HG02588 (cell line): ENCODE data around the gene THSD7A.

ENCODE experiments used
- ATAC-seq: cut with Tn5 transposase; IDR thresholded peaks from one replicate; pipeline ENCODE4 v1.9.1; 2021; ENCODE audit warnings: mild to moderate bottlenecking, moderate library complexity; ENCODE audit not compliant: unreplicated experiment

Gene THSD7A

GRCh38 chr7:11428877-11429581 lies 403.0 kb downstream of the THSD7A start:
- no peak for ATAC-seq

DNA sequence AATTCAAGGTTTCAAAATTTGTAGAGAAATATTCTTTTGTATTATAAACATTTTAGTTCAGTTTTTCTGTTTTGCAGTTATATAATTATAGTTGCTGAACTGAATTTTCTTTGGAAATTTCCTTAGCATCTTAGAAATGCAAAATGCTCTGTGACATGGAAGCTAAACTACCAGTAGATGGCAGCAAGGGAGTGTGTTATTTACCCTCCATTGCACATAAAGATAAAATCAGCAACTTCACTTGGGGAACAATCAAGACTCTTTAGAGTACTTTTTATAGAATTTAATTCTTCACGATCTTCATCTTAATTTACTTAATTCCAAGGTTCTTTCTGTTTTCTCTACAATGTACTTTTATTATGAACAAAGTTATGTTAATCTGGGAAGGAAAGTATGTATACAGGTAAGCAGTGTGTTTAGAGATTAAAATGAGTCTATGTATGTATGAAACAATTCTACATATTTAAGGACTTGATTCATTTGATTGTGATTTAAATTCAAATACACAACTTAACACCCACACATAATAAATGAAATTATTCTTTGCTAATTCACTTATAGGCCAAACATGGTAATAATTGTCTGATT lies 404.2 kb downstream of the THSD7A start:
- ATAC-seq = no peak

DNA sequence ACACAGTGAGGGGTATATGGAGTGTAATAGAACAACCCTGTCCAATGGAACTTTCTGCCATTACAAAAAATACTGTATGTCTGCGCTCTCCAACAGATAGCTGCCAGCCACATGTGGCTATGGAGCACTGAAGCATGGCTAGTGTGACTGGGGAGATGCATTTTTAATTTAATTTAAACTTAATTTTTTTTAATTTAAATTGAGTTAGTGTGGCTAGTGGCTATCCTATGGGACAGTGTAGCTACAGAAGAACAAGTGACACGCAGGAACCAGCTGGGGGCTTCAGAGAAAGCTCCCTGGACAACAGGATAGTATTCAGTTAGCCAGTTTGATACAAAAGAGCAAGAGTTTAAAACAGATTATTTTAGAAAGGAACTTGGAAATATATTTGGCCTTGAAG lies 408.0 kb downstream of the THSD7A start:
- ATAC-seq = no peak

DNA sequence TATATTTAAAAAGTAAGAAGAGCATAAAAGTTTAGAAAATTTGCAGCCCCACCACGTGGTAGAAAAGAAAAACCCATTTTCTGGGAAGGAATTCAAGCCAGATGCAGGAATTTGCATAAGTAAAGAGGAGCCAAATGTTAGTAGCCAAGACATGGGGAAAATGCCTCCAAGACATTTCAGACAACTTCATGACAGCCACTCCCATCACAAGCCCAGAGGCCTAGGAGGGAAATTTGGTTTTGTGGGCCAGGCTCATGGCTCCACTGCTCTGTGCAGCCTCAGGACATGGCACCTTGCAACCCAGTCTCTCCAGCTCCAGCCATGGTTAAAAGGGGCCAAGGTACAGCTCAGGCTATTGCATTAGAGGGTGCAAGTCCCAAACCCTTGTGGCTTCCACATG lies 411.9 kb downstream of the THSD7A start:
- no peak for ATAC-seq

DNA sequence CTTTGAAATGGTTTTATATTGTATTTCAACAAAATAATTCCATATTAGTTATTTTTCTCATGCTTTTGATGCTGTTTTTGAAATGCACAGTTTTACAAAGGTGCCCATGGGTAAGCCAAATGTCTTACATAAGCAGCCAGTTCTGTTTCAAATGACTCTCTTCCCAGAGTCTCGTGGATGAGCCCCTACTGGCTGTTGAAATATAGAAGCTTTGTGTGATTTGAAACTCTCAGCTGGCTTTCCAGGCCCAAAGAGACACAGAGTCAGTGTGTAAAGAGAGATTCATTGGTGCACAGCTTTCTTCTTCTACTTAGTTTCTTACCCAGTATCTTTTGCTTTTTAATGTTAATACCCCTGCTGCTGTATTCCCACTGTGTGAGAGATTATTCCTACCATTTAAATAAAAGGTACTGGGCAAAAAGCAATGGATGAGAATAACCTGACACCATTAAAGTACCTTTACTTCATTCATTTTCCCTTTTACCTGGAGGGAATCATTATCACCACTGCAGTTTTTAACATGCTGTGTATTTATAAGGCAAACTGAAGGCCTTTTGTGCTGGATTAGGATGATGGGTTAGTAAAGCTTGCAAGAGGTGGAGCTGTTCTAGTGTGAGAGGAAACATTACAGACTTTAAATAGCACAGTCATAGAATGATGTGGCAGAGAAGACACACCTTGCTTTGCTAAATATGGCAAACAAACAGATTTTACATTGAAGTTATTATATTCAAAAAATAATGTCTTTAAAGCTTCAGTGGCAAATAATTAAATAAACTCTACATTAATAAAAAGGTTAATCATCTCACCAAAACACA lies 415.1 kb downstream of the THSD7A start:
- ATAC-seq = no peak

DNA sequence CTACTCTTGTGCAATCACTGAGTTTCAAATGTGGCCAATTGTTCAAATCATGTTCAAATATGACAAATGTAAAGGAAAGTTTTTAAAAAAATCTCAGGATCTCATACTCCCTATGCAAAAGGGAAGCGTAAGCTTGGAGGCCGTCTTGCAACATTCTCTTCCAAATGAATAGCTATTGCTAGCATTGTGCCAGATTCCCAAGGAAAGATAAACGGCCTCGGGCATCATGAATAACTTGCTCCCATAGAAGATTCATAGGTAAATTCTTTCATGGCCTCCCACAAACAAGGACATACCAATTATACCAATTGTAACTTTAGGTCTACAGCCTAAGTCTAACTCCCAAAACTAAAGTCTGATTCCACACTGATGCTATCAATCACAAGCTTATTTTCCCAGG lies 416.9 kb downstream of the THSD7A start:
- no peak for ATAC-seq

GRCh38 chr7:11413901-11414300 lies 418.1 kb downstream of the THSD7A start:
- ATAC-seq = no peak

DNA sequence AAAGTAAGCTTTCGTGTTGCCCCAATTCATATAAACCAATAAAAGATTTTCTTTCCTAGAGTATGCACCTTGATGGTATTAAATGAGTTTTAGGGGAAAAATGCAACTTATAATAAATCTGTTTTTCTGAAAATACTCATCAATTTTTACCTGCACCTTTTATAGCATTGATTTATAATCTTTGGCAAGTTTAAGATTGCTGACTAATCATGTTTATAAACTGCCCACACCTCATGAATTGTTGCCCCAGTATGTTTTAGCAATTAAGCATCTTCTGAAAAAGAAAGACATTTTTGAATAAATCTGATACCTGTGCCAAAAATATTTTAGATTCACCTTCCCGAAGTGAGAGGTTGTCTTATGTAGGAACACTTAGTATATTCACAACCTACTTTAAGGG lies 420.0 kb downstream of the THSD7A start:
- no peak for ATAC-seq

GRCh38 chr7:11410656-11411644 lies 421.0 kb downstream of the THSD7A start:
- no peak for ATAC-seq

- ATAC-seq = no peak
Observed at GRCh38 chr7:11404355-11404754, 427.6 kb downstream of the THSD7A start.

GRCh38 chr7:11403781-11404180 lies 428.2 kb downstream of the THSD7A start:
- ATAC-seq = no peak

DNA sequence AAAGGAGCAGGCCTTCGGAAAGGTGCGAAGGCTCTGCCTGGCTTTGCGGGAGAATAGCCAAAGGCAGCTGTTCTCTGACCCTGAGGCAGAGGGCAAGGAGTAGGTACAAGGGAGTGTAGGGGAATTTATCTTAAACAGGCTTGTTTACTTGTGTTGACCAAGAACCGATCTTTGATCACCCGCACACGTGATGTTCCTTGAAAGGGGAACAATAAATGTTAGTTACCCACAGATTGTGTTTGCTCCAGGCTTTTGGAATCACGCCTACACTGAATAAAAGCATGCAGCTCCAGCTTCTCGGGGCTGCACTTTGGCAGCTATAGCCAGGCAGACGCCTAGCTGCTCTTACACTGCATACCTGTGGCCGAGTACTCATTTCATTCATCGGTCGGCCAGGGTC lies 437.6 kb downstream of the THSD7A start:
- no peak for ATAC-seq

- ATAC-seq = no peak
Observed at GRCh38 chr7:11379641-11380040, 452.4 kb downstream of the THSD7A start.

DNA sequence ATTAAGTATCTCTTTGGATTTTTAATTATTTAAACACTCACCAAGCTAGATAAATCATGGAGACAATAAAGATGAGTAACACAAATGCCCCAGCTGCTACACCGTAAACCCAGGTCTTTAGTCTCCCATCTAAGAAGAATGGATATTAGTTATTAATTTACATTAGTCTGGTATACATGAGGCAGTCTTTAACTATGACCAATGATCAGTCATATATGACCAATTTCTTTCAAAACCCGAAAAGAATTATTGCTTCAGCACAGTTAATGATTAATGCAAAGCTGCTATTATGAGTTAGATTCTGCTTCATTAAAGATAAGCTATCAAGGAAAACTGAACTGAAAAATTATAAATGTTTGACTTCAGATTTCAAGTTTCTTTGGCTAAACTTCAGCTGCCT lies 455.5 kb downstream of the THSD7A start:
- no peak for ATAC-seq

GRCh38 chr7:11374629-11375028 lies 457.4 kb downstream of the THSD7A start:
- no peak for ATAC-seq

DNA sequence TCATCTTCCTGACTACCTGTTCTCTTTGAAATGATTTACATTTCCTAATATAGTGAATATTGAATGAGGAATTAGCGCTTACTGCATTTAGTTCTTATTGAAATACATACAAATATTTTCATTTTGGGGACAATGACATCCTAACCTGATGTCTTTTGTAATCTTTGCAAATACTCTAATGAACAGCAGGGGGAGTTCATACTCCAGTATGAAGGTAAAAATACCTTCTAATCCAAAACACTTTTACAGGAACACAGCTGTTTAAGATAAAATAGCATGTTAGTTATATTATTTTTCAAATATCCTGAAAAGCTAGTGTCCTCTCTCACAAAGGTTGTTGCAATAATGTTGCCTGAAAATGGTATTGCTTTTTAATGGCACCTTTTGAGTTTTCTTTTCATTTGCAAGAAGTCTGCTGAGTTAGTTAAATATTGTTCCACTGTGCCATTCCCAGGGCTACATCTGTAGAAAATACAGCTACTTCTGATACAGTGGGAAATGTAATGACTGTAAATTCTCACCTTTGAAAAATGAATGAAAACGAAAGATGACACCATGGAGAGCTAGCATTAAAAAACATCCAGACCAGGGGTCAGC lies 458.4 kb downstream of the THSD7A start:
- ATAC-seq = no peak

GRCh38 chr7:11369696-11370095 lies 462.3 kb downstream of the THSD7A start:
- no peak for ATAC-seq

DNA sequence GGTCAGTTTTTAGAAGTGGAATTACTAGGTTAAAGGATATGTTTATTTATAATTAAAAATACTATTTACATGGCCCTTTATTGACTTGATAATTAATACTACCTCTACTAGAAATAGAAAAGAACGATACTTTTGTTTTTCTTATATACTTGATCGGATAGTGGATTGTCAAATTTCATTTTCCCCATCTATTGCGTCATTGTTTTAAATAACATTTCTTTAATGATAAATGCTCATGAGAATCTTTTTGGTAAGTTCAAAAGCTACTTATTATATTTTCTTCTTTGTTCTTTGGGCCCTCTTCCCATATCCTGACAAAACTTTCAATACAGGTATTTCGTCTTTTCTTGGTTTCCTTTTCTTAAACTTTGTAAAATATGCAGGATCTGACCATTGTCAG lies 465.9 kb downstream of the THSD7A start:
- ATAC-seq = no peak

DNA sequence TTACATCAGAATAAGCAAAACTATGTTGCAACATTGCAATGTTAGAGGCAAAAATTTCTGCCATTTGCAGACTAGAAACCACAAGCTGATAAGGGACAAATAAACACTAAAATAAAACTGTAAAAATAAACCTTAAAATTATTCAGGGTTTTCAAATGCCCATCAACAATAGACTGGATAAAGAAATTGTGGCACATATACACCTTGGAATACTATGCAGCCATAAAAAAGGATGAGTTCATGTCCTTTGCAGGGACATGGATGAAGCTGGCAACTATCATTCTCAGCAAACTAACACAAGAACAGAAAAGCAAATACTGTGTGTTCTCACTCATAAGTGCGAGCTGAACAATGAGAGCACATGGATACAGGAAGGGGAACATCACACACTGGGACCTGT lies 473.4 kb downstream of the THSD7A start:
- ATAC-seq = no peak

DNA sequence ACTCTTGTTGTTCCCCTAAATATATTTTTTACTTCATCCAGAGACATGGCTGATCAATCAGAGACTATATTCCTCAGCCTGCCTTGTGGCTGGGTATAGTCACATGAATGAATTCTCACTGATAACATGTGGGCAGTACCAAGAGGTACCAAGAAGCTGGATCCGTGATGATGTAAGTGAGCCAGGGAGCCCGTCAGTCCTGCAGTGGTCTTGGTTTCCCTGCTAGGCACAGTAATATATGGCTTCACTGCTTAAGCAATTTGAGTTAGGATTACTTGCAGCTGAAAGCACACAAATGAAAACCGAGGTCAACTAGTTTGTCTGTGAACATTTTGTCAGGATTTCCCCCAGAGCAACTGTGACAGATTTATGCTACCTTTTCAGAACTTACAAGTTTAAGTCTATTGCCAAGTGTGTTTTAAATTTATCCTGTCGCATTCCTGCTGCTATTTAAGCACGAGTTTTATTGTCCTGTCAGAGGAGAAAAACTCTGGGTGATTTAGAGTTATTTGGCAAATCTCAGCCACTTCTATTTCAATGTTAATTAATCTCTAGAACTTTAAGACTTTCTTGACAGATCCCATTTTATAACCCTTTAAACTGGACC lies 476.5 kb downstream of the THSD7A start:
- ATAC-seq = no peak
